HG02973 (cell line): ENCODE results near the gene DBNDD1.
"Not testable (repeated sequence)": the region's sequence is repeated elsewhere in the genome, so short reads cannot be mapped to it uniquely, and the experiment has no call there.

Source experiments
- ATAC-seq: cut with Tn5 transposase; IDR thresholded peaks from one replicate; pipeline ENCODE4 v1.9.1; 2021; ENCODE audit warnings: moderate library complexity; ENCODE audit not compliant: unreplicated experiment

DBNDD1 gene, protein sequence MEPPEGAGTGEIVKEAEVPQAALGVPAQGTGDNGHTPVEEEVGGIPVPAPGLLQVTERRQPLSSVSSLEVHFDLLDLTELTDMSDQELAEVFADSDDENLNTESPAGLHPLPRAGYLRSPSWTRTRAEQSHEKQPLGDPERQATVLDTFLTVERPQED

GRCh38 chr16:90018652-90019542 lies at the start of gene DBNDD1:
TSS of gene DBNDD1 (minus strand) at chr16:90019456. CDS start at chr16:90019341, 115 bp downstream.
- ATAC-seq, result no peak

DNA sequence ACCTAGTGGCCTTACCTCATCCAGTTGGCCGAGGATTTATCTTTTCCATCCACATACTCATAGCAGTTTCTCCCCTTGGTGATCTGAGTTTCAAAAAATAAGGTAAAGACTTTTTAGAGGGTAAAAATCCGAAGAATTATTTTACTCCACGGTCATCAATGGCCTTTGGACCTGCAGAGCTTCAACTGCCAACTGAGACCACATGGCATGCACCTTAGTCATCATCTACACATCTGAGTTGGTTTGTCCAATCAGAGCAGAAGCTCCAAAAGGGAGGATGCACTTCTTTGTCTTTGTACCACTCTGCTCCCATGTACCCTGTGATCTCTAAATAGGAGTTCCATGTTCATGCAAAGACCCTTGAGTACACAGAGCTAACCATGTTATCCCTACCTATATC lies 42.2 kb upstream of the DBNDD1 start:
- no peak for ATAC-seq

DNA sequence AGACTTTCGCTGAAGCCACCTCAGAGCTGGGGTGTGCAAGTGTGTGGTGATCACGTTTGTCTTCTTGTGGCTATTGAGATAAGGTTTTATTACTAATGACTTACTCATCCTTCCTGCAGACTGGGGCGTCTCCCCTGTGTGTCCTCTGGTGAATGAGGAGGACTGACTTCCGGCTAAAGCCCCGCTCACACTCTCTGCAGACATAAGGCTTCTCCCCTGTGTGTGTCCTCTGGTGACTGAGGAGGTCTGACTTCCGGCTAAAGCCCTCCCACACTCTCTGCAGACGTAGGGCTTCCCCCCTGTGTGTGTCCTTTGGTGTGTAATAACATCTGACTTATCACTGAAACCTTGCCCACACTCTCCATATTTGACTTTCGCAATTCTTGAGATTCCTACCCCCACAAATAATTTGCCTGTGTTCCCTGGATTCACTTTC lies 38.5 kb upstream of the DBNDD1 start:
- ATAC-seq, result no peak

- ATAC-seq, result not testable (repeated sequence)
These were observed 37.3 kb upstream of the DBNDD1 start for GRCh38 chr16:90056521-90056920.

DNA sequence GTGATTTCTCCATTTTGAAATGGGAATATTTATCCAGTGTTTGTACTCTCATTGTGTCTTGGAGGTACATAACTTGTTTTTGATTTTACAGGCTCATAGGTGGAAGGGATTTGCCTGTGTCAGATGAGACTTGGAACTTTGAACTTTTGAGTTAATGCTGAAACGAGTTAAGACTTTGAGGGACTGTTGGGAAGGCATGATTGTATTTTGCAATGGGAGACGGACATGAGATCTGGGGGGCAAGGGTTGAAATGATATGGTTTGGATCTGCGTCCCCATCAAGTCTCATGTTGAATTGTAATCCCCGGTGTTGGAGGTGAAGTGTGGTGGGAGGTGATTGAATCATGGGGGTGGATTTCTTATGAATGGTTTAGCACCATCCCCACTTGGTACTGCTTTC lies 36.1 kb upstream of the DBNDD1 start:
- no peak for ATAC-seq

GRCh38 chr16:90054554-90054953 lies 35.3 kb upstream of the DBNDD1 start:
- ATAC-seq, result no peak

GRCh38 chr16:90053902-90054500 lies 34.7 kb upstream of the DBNDD1 start:
- ATAC-seq, result no peak

DNA sequence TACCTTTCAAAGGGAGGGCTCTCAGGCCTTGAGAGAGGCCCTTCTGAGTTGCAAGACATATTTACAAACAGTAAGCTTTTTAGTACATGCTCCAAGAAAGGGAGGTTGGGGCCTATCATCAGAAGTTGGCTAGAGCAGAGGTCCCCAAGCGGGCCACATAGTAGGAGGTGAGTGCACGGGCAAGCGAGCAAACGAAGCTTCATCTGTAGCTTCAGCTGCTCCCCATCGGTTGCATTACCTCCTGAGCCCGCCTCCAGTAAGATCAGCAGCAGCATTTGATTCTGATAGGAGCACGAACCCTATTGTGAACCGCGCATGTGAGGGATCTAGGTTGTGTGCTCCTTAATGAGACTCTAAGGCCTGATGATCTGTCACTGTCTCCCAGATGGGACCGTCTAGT lies 31.7 kb upstream of the DBNDD1 start:
- ATAC-seq, result no peak

- ATAC-seq, result no peak
These were observed 29.6 kb upstream of the DBNDD1 start for GRCh38 chr16:90048737-90049330.

DNA sequence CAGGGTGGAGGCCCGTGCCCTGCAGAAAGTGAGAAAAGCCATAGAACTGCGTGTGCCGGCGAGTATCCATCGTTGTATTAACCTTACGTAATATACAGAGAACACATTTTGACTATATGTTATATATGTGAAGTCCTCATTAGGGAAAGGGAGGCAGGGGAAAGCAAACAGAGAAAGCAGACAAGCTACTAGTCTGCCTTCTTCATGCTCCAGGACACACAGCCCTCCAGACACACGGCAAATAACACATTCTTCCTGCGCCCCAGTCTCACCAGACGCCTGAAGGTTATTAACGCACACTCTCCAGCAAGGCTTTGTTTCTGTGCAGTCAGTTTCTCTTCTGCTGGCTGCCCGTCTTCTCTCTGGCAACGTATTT lies 29.1 kb upstream of the DBNDD1 start:
- no peak for ATAC-seq

- ATAC-seq, result no peak
These were observed 28.6 kb upstream of the DBNDD1 start for GRCh38 chr16:90047714-90048346.

- ATAC-seq, result no peak
These were observed 27.9 kb upstream of the DBNDD1 start for GRCh38 chr16:90046971-90047713.

DNA sequence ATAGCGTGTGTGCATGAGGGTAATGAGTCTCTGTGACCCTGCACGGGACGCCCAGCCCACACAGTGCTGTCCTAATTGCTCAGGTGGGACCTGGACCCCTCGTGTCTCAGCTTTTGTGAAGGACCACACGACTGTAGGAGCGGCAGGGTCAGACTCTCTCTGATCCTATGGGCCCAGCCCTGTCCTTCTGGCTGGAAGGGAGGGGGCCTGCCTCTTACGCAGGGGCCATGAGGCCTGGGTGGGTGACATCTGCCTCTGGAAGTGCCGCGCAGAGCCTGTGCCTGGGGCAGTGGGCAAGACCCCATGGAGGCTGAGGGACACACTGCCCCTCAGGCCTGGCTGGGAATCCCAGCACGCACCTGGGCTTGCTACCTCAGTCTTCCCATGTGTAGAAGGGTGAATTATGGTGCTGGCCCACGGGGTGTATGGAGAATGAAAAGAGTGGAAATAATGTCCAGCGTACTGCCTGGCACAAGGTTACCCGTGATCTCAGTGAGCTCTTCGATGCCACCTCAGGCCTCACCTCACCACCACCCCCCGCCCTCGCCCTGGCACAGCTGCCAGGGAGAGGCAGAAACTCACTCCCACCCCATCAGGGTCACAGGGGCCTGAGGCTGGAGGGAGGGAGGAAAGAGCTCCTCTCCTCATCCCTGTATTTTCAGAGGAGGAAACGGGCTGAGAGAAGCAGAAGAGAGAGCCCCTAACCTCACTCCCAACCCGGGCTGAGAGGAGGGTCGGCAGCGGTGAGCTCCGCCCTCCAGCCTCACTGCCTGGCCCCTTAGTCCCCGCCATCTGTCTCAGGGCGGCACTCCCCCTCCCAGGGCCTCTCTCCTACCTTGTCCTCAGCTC lies 27.1 kb upstream of the DBNDD1 start:
- ATAC-seq, result no peak

- ATAC-seq, result no peak
These were observed 24.9 kb upstream of the DBNDD1 start for GRCh38 chr16:90044111-90044551.

GRCh38 chr16:90043526-90043925 lies 24.3 kb upstream of the DBNDD1 start:
- no peak for ATAC-seq

DNA sequence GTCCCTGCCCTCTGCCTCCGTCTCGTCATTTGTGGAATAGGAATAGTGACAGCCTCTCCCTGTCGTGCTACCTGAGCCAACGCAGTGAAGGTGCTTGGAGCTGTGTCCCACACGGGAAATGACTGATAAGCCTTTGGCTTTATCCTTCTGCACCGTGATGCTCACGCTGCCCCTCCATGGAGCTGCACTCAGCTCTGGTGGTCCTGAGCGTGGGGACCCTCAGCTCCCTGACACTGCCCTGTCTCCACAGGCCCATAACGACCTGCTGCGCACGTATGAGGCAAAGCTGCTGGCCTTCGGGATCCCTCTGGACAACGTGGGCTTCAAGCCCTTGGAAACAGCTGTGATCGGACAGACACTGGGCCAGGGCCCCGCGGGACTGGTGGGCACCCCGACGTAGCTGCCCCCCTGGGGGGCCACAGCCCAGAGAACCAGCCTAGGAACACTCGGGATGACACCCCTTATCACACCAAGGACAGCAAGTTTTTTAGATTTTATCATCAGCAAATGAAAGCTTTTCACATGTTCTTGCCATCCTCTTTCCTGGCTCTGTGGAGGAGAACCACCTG lies 23.8 kb upstream of the DBNDD1 start:
- ATAC-seq, result no peak

GRCh38 chr16:90041896-90042473 lies 22.7 kb upstream of the DBNDD1 start:
- no peak for ATAC-seq

GRCh38 chr16:90040152-90041023 lies 21.1 kb upstream of the DBNDD1 start:
- no peak for ATAC-seq
